Left lung (tissue), 10 donors: Measurements from ENCODE around the gene KCNJ18. TPM values are rescaled to one million over a fixed set of nuclear protein-coding genes. Genes with fewer than 3 reads are reported as not detected.
"Not testable (repeated sequence)": the region's sequence is repeated elsewhere in the genome, so short reads cannot be mapped to it uniquely, and the experiment has no call there.

Experiments used
- ATAC-seq: fragments of 200-7000 bp; cut with Tn5 transposase; one replicate; pipeline ENCODE4 v1.9.1; 2020; ENCODE audit warnings: moderate library complexity
- DNase-seq, 4 donors: peaks; one replicate each; pipeline ENCODE4 v3.0.0-alpha.2; 2013 to 2020
- H3K27ac ChIP-seq, 2 donors: fragments of 200-600 bp; sonication (generic) in 1 of 2; one replicate each; pipeline versions ENCODE4 v1.5.0 to v1.8.0; 2020 to 2021
- H3K27me3 ChIP-seq, 2 donors: fragments of 200-600 bp; sonication (generic) in 1 of 2; one replicate each; pipeline versions ENCODE4 v1.5.0 to v1.8.0; 2020 to 2021
- H3K36me3 ChIP-seq, 2 donors: fragments of 200-600 bp; sonication (generic) in 1 of 2; one replicate each; pipeline versions ENCODE4 v1.5.0 to v1.8.0; 2020 to 2021
- H3K4me1 ChIP-seq, 2 donors: fragments of 200-600 bp; one replicate each; pipeline ENCODE4 v1.8.0; 2021
- H3K4me3 ChIP-seq, 2 donors: fragments of 200-600 bp; sonication (generic) in 1 of 2; one replicate each; pipeline versions ENCODE4 v1.5.0 to v1.8.0; 2020 to 2021; ENCODE audit warnings: mild to moderate bottlenecking in 1 of 2
- H3K9me3 ChIP-seq, 2 donors: fragments of 200-600 bp; sonication (generic) in 1 of 2; one replicate each; pipeline versions ENCODE4 v1.5.0 to v1.8.0; 2020 to 2021
- CTCF ChIP-seq, 2 donors: fragments of 200-600 bp; sonication (generic) in 1 of 2; IDR thresholded peaks; one replicate each; pipeline versions ENCODE4 v1.5.0 to v1.8.0; 2021; ENCODE audit warnings: antibody characterized with exemption in 2 of 2
- intact Hi-C, 2 donors: fragments of 100-400 bp; cut with DNase I; formaldehyde crosslinking; loops; one replicate each; pipeline versions ENCODE4 v1.11.2 to v1.14.2; 2022
- polyA plus RNA-seq, 6 donors: library from polyadenylated mRNA; unstranded; fragments of 120-200 nt; gene quantifications; one replicate each; pipeline ENCODE4 v1.2.1, GENCODE V29; 2013; ENCODE audit not compliant: insufficient read length in 6 of 6
- total RNA-seq, 2 donors: library from RNA; stranded (reverse); fragmentation: NEBNext Ultra II Directional; extraction: Animal tissue kit (Norgen Biotek cat#: 25700); gene quantifications; one replicate each; pipeline ENCODE4 v1.2.1, GENCODE V29; 2021
- donor health status: DM: no; HTN: yes; CAD: no.
- donor health status: DM: no; HTN: no; CAD: no.

Gene KCNJ18
- total and polyA plus RNA-seq, 8 donors, result 0.07 TPM; not detected in 7

GRCh38 chr17:21701090-21701489 lies 8.8 kb downstream of the KCNJ18 start:
- H3K27ac ChIP-seq, H3K9me3 ChIP-seq, H3K27me3 ChIP-seq, H3K36me3 ChIP-seq, H3K4me3 ChIP-seq, DNase-seq, H3K4me1 ChIP-seq, intact Hi-C loops, ATAC-seq: not testable (repeated sequence)

GRCh38 chr17:21702029-21702428 lies 9.7 kb downstream of the KCNJ18 start:
- intact Hi-C loops, H3K9me3 ChIP-seq, H3K4me1 ChIP-seq, DNase-seq, H3K27me3 ChIP-seq, H3K4me3 ChIP-seq, H3K27ac ChIP-seq, ATAC-seq, H3K36me3 ChIP-seq: not testable (repeated sequence)

GRCh38 chr17:21702521-21702920 lies 10.2 kb downstream of the KCNJ18 start:
- H3K36me3 ChIP-seq, H3K9me3 ChIP-seq, intact Hi-C loops, H3K4me3 ChIP-seq, H3K27me3 ChIP-seq, H3K4me1 ChIP-seq, H3K27ac ChIP-seq, ATAC-seq: not testable (repeated sequence)
- peak in 1 of 4 donors; percentile 51 for DNase-seq

- H3K27ac ChIP-seq, ATAC-seq, H3K4me1 ChIP-seq, H3K36me3 ChIP-seq, H3K9me3 ChIP-seq, intact Hi-C loops, H3K27me3 ChIP-seq, H3K4me3 ChIP-seq, DNase-seq: not testable (repeated sequence)
Measured at GRCh38 chr17:21702940-21703640, 10.8 kb downstream of the KCNJ18 start.

GRCh38 chr17:21703891-21704872 lies 11.9 kb downstream of the KCNJ18 start:
- ATAC-seq, H3K27ac ChIP-seq, H3K9me3 ChIP-seq, H3K36me3 ChIP-seq, intact Hi-C loops, H3K27me3 ChIP-seq, H3K4me3 ChIP-seq, H3K4me1 ChIP-seq: not testable (repeated sequence)
- peak in 1 of 4 donors; percentile 80 for DNase-seq

- Histone ChIP-seq H3K27me3 (no peaks in the 10 kb centered on the region), H3K36me3 (no peaks in the 10 kb centered on the region), H3K9me3 (peaks cover 0 to 2% of the 10 kb centered on the region in 2 donors), H3K4me1 (no peaks in the 10 kb centered on the region), H3K4me3 (no peak overlapping the region), H3K27ac (no peak overlapping the region)
- intact Hi-C loops, result no loop called here
- no peak for TF ChIP-seq CTCF (IDR thresholded peaks at IDR 0.05)
- DNase-seq (peak in 1 of 4 donors; percentile 72), ATAC-seq (no peak)
Measured at GRCh38 chr17:21705021-21705601, 12.8 kb downstream of the KCNJ18 start.

GRCh38 chr17:21705746-21706145 lies 13.4 kb downstream of the KCNJ18 start:
- H3K4me1 ChIP-seq, H3K4me3 ChIP-seq, H3K36me3 ChIP-seq, H3K9me3 ChIP-seq, H3K27ac ChIP-seq, H3K27me3 ChIP-seq, intact Hi-C loops, ATAC-seq: not testable (repeated sequence)
- peak in 1 of 4 donors; percentile 69 for DNase-seq

GRCh38 chr17:21706546-21706945 lies 14.2 kb downstream of the KCNJ18 start:
- DNase-seq, result peak in 1 of 4 donors; percentile 57
- H3K27ac ChIP-seq, H3K4me1 ChIP-seq, H3K4me3 ChIP-seq, H3K9me3 ChIP-seq, intact Hi-C loops, H3K27me3 ChIP-seq, H3K36me3 ChIP-seq, ATAC-seq: not testable (repeated sequence)

- H3K27ac ChIP-seq, H3K27me3 ChIP-seq, H3K4me3 ChIP-seq, ATAC-seq, intact Hi-C loops, H3K4me1 ChIP-seq, H3K9me3 ChIP-seq, H3K36me3 ChIP-seq: not testable (repeated sequence)
- DNase-seq, result peak in 1 of 4 donors; percentile 48
Measured at GRCh38 chr17:21707131-21707530, 14.8 kb downstream of the KCNJ18 start.

GRCh38 chr17:21707711-21708611 lies 15.6 kb downstream of the KCNJ18 start:
- H3K36me3 ChIP-seq, H3K4me1 ChIP-seq, H3K27me3 ChIP-seq, H3K27ac ChIP-seq, H3K4me3 ChIP-seq, H3K9me3 ChIP-seq, intact Hi-C loops, ATAC-seq: not testable (repeated sequence)
- DNase-seq, result peak in 1 of 4 donors; percentile 62
